ENCODE results near the gene SULT1C2.

The SULT1C2 gene

GRCh38 chr2:108297436-108298141 lies 8.9 kb downstream of the SULT1C2 start:
- H3K9ac ChIP-seq (ENCODE audit: low read depth, low read length), result no peak overlapping the region
- no peak for DNase-seq
- H4K20me1 ChIP-seq (ENCODE audit: insufficient read depth, low read length), result no peaks in the 10 kb centered on the region
- H3K4me1 ChIP-seq (ENCODE audit: insufficient read depth, low read length), result no peaks in the 10 kb centered on the region
- H3K27me3 ChIP-seq (ENCODE audit: insufficient read depth, low read length, poor library complexity), result no peaks in the 10 kb centered on the region
- no peak for TF ChIP-seq EZH2 (IDR thresholded peaks at IDR 0.05; ENCODE audit: borderline replicate concordance, low read depth, low read length, severe bottlenecking)
- TF ChIP-seq, protein P1, sequence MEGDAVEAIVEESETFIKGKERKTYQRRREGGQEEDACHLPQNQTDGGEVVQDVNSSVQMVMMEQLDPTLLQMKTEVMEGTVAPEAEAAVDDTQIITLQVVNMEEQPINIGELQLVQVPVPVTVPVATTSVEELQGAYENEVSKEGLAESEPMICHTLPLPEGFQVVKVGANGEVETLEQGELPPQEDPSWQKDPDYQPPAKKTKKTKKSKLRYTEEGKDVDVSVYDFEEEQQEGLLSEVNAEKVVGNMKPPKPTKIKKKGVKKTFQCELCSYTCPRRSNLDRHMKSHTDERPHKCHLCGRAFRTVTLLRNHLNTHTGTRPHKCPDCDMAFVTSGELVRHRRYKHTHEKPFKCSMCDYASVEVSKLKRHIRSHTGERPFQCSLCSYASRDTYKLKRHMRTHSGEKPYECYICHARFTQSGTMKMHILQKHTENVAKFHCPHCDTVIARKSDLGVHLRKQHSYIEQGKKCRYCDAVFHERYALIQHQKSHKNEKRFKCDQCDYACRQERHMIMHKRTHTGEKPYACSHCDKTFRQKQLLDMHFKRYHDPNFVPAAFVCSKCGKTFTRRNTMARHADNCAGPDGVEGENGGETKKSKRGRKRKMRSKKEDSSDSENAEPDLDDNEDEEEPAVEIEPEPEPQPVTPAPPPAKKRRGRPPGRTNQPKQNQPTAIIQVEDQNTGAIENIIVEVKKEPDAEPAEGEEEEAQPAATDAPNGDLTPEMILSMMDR (IDR thresholded peaks at IDR 0.05; ENCODE audit: borderline replicate concordance, extremely low read depth, low read length, poor library complexity, severe bottlenecking), result no peak
- no peaks in the 10 kb centered on the region for H3K36me3 ChIP-seq (ENCODE audit: insufficient read depth, low read length)
- H2AFZ ChIP-seq (ENCODE audit: low read depth, low read length), result no peak overlapping the region
- no peak overlapping the region for H3K4me2 ChIP-seq (ENCODE audit: insufficient read depth, low read length)
- no peak for ATAC-seq (ENCODE audit: insufficient read depth, low read depth)
- no peak overlapping the region for H3K27ac ChIP-seq (ENCODE audit: low read length)
- H3K79me2 ChIP-seq (ENCODE audit: insufficient read depth, low read length), result no peaks in the 10 kb centered on the region
- H3K9me3 ChIP-seq (ENCODE audit: insufficient read depth, low read length, severe bottlenecking), result no peaks in the 10 kb centered on the region
- no peak overlapping the region for H3K4me3 ChIP-seq (ENCODE audit: low read depth in 1 of 2, low read length in 2 of 2)

- no peaks in the 10 kb centered on the region for H3K4me1 ChIP-seq (ENCODE audit: insufficient read depth, low read length)
- ATAC-seq (ENCODE audit: insufficient read depth, low read depth) (no peak), DNase-seq (no peak)
- no peak overlapping the region for H3K4me3 ChIP-seq (ENCODE audit: low read depth in 1 of 2, low read length in 2 of 2)
- H3K9me3 ChIP-seq (ENCODE audit: insufficient read depth, low read length, severe bottlenecking), result no peaks in the 10 kb centered on the region
- H3K4me2 ChIP-seq (ENCODE audit: insufficient read depth, low read length), result no peak overlapping the region
- H3K27me3 ChIP-seq (ENCODE audit: insufficient read depth, low read length, poor library complexity), result no peaks in the 10 kb centered on the region
- no peak for TF ChIP-seq EZH2 (IDR thresholded peaks at IDR 0.05; ENCODE audit: borderline replicate concordance, low read depth, low read length, severe bottlenecking)
- TF ChIP-seq, protein P1 (IDR thresholded peaks at IDR 0.05; ENCODE audit: borderline replicate concordance, extremely low read depth, low read length, poor library complexity, severe bottlenecking), result no peak
- no peak overlapping the region for H2AFZ ChIP-seq (ENCODE audit: low read depth, low read length)
- H3K36me3 ChIP-seq (ENCODE audit: insufficient read depth, low read length), result no peaks in the 10 kb centered on the region
- H3K79me2 ChIP-seq (ENCODE audit: insufficient read depth, low read length), result no peaks in the 10 kb centered on the region
- no peaks in the 10 kb centered on the region for H4K20me1 ChIP-seq (ENCODE audit: insufficient read depth, low read length)
- H3K9ac ChIP-seq (ENCODE audit: low read depth, low read length), result no peak overlapping the region
- H3K27ac ChIP-seq (ENCODE audit: low read length), result no peak overlapping the region
These were observed 12.9 kb downstream of the SULT1C2 start for GRCh38 chr2:108301558-108301957.

DNA sequence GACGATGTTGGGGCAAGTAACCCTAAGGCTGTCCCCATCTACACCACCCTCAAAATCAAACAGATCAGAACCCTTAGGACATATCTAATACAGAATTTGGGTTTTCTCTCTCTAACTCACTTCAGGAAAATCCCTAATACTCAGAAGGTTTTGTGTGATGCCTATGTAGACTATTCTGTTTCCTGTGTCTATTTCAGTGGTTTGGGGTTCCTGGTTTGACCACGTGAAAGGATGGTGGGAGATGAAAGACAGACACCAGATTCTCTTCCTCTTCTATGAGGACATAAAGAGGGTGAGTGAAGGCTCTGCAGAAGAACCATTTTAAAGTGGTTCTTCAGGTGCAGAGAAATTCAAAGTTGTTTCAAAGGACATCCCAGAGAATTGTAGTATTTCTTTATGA lies 16.3 kb downstream of the SULT1C2 start:
- Histone ChIP-seq H3K79me2 (ENCODE audit: insufficient read depth, low read length) (no peaks in the 10 kb centered on the region), H3K9me3 (ENCODE audit: insufficient read depth, low read length, severe bottlenecking) (no peaks in the 10 kb centered on the region), H3K4me1 (ENCODE audit: insufficient read depth, low read length) (no peaks in the 10 kb centered on the region), H3K27me3 (ENCODE audit: insufficient read depth, low read length, poor library complexity) (no peaks in the 10 kb centered on the region), H4K20me1 (ENCODE audit: insufficient read depth, low read length) (no peaks in the 10 kb centered on the region), H3K4me2 (ENCODE audit: insufficient read depth, low read length) (no peak overlapping the region), H3K9ac (ENCODE audit: low read depth, low read length) (no peak overlapping the region), H3K27ac (ENCODE audit: low read length) (no peak overlapping the region), H2AFZ (ENCODE audit: low read depth, low read length) (no peak overlapping the region), H3K4me3 (ENCODE audit: low read depth in 1 of 2, low read length in 2 of 2) (no peak overlapping the region), H3K36me3 (ENCODE audit: insufficient read depth, low read length) (no peaks in the 10 kb centered on the region)
- ATAC-seq (ENCODE audit: insufficient read depth, low read depth), result no peak
- no peak for DNase-seq
- TF ChIP-seq, protein P1 (IDR thresholded peaks at IDR 0.05; ENCODE audit: borderline replicate concordance, extremely low read depth, low read length, poor library complexity, severe bottlenecking), result no peak
- no peak for TF ChIP-seq EZH2 (IDR thresholded peaks at IDR 0.05; ENCODE audit: borderline replicate concordance, low read depth, low read length, severe bottlenecking)

Measured in DND-41 (cell line).